ENCODE measurements around the gene ABCB9. TPM values are rescaled to one million over a fixed set of nuclear protein-coding genes. Genes with fewer than 3 reads are reported as not detected.

Gene ABCB9
- total and polyA plus RNA-seq, 2 donors (not counting 1 experiment from before 2014, with no cell fraction given): 2.1 to 3.7 TPM

DNA sequence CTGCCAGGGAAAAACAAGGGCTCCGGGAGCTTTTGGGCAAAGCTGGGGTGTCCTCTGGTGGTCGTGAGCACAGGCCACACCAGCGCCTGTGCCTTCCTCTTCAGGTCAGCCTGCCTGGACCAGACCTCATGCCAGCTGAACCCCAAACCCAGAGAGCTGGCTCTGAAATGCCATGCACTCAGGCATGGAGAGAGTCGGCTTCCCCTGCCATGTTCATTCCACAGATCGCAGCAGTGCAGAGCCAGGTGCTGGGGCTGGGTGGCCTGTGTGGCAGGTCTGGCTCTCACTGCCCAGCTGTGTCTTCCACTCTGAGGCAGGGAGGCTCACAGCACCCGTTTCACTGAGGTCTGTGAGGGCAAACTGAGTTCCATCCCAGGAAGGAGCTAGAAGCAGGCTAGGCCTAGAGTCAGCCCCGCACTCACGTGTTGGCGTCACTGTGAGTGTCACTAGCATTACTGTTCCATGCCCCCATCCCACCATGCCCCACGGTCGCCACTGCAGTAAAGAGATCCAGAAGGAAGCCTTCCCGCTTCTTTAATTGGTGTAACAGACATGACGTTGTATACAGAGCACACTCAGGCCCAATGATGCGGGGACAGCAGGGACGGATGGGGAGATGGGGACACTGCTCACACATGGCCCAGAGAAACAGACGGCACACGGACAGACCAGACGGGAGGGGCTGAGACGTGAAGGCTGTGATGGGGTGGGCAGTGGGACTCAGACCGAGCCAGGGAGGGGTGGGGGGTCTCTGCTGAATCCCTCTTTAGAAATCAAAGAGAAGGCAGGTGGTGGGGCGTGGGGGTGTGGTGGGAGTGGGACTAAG lies 16.9 kb upstream of the ABCB9 start:
- H3K4me1 ChIP-seq (ENCODE audit: control insufficient read depth in 2 of 2, insufficient read depth in 2 of 2, low read length in 2 of 2): peaks cover 24 to 42% of the 10 kb centered on the region in 2 donors
- no peaks in the 10 kb centered on the region for H3K9me3 ChIP-seq (ENCODE audit: control extremely low read depth in 1 of 3, control insufficient read depth in 2 of 3, insufficient read depth in 1 of 3, low read length in 2 of 3)
- CTCF ChIA-PET: interaction anchor here (1.0 kb wide), 1 partner anchor 255 kb away, joined by 4 read pairs; no protein-coding TSS in a partner anchor

More for the DNA sequence above, 16.9 kb upstream of the ABCB9 start:
- peak overlapping the region; percentile 90 for H3K4me2 ChIP-seq (replicated peaks; ENCODE audit: low read depth, low read length, poor library complexity, severe bottlenecking)
- Mint-ChIP-seq H3K4me3 (peak overlapping the region; percentile 91), H3K9me3 (ENCODE audit: insufficient read depth) (no peaks in the 10 kb centered on the region), H3K27ac (peak overlapping the region; percentile 70), H3K27me3 (no peaks in the 10 kb centered on the region), H3K4me1 (peaks cover 44% of the 10 kb centered on the region)
- ATAC-seq (ENCODE audit: low read depth) (no peak), DNase-seq (no peak)
- no peak overlapping the region for H2AFZ ChIP-seq (ENCODE audit: insufficient read depth, low read depth, low read length, poor library complexity, severe bottlenecking)
- H3K27ac ChIP-seq (ENCODE audit: low read length in 2 of 2): peak overlapping the region in 1 of 2 donors; percentile 77
- 92% methylated on average over 19 of the region's 21 CpGs for WGBS (ENCODE audit: insufficient coverage)
- TF ChIP-seq EZH2 (IDR thresholded peaks at IDR 0.05; ENCODE audit: borderline replicate concordance, insufficient read depth, low read depth, low read length, poor library complexity, severe bottlenecking): no peak
- TF ChIP-seq, protein P1, sequence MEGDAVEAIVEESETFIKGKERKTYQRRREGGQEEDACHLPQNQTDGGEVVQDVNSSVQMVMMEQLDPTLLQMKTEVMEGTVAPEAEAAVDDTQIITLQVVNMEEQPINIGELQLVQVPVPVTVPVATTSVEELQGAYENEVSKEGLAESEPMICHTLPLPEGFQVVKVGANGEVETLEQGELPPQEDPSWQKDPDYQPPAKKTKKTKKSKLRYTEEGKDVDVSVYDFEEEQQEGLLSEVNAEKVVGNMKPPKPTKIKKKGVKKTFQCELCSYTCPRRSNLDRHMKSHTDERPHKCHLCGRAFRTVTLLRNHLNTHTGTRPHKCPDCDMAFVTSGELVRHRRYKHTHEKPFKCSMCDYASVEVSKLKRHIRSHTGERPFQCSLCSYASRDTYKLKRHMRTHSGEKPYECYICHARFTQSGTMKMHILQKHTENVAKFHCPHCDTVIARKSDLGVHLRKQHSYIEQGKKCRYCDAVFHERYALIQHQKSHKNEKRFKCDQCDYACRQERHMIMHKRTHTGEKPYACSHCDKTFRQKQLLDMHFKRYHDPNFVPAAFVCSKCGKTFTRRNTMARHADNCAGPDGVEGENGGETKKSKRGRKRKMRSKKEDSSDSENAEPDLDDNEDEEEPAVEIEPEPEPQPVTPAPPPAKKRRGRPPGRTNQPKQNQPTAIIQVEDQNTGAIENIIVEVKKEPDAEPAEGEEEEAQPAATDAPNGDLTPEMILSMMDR (IDR thresholded peaks at IDR 0.05): no peak
- H3K36me3 ChIP-seq (replicated peaks in 1 of 2; ENCODE audit: control extremely low read depth in 1 of 2, control insufficient read depth in 1 of 2, extremely low read depth in 1 of 2, insufficient read depth in 2 of 2, low read length in 1 of 2): peaks cover 0 to 24% of the 10 kb centered on the region in 2 experiments
- peaks cover 35% of the 10 kb centered on the region for H3K79me2 ChIP-seq (ENCODE audit: control insufficient read depth, insufficient read depth, low read length)
- POLR2A ChIA-PET: interaction anchor here (0.7 kb wide), 1 partner anchor 124 kb away, joined by 3 read pairs; no protein-coding TSS in a partner anchor
- peaks cover 27% of the 10 kb centered on the region for H4K20me1 ChIP-seq (ENCODE audit: control insufficient read depth, insufficient read depth, low read length, poor library complexity, severe bottlenecking)
- H3K4me3 ChIP-seq (ENCODE audit: control extremely low read depth in 1 of 5, extremely low read depth in 1 of 5, insufficient read depth in 1 of 5, low read depth in 2 of 5, low read length in 4 of 5): no peak overlapping the region
- no peaks in the 10 kb centered on the region for H3K27me3 ChIP-seq (replicated peaks in 1 of 4; ENCODE audit: control extremely low read depth in 1 of 4, control insufficient read depth in 3 of 4, insufficient read depth in 4 of 4, low read length in 3 of 4)
- intact Hi-C loops (cut with micrococcal nuclease): no loop called here
- no peak overlapping the region for H3K9ac ChIP-seq (ENCODE audit: low read length)

All from B cell (primary cell).